ENCODE results near the gene B4GALT5.

B4GALT5 gene

DNA sequence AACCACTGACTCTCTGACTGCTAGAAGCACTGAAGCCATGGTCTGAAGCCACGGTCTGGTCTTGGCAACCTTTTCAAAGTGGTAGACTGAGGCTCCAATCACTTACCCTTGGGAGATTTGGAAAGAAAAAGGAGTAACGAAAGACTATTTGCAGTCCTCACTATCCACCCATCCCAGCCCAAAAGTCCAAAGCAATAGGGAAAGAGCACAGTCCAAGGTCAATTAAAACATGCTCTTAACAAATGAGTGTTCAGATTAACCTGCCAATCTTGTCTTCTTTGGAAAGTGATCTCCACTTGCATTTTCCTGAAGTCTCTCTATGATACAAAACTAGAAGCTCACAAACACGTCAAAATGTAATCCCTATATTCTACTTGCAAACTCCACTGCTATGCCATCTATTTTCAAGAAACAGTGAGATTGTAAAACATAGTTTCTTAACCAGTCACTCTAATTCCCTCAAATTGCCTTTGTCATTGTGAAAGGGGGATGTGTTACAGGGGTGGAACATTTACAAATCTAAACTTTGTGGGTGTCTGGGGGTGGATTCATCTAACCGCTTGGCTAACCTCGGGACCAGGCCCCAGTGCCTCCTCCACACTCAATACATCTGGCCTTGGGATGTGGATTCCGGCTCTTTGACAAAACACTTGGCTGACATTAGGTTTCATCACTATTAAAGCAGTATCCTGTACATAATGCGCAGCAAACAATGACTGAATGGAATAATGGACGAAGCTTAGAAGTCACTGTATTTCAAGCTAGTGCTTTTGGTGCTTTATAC lies 56.4 kb downstream of the B4GALT5 start:
- no peak for DNase-seq (ENCODE audit: low spot score)

DNA sequence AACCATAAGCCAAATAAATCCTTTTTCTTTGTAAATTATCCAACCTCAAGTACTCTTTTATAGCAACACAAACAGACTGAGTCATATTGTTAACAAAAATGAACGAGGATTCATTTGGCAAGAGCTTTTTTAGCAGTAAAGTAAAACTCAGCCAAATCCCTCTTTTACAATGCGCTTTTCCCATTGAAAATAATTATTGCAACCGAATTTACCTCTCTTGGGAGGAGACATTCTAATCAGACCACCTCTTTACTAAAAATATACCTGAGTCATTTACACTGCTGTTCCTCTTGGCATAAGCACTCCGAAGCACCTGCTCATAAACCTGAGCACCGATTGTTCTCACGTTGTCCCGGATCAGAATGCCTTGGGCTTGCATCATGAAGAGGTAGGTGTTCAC lies 57.4 kb downstream of the B4GALT5 start:
- no peak for DNase-seq (ENCODE audit: low spot score)

DNA sequence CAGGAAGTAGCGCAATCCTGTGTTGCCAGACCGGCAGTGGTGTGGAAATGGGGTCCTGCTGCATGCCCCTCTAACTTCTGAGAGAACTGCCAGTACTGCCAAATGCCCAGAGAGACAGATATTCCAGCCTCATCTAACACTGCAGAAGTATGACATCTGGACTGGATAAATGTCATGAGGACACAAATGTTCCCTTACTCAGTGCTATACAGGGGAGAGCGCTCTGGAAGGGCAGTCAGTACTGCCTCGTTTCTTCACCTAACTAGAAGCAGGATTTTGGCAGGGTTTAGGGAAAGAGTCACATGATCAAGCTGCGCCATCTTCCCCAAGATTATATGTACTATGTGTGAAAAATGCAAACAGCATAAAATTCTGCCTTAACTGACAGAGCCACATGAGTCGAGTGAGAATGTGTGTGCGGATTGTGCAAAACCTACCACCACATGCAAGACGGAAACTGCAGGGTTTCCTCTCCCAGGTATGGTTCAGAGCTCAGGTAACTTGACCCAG lies 59.7 kb downstream of the B4GALT5 start:
- DNase-seq (ENCODE audit: low spot score) = no peak

DNA sequence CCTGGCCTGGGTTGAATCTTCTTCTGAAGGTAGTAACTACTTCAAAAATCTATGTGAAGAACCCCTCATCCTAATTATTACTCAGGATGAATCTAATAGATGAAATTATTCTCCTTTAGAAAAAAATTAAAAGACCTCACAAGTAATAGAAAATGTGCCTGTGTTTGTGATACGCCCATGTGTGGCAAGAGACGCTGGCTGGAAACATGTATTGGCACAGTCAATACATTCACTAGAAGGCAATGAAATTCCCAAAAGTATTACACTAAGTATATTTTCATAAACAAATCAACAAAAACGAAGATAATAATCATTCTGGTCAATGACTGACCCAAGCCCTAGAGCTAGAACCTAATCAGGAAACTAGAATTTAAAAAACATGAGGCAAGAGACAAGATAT lies 64.0 kb downstream of the B4GALT5 start:
- no peak for DNase-seq (ENCODE audit: low spot score)

DNA sequence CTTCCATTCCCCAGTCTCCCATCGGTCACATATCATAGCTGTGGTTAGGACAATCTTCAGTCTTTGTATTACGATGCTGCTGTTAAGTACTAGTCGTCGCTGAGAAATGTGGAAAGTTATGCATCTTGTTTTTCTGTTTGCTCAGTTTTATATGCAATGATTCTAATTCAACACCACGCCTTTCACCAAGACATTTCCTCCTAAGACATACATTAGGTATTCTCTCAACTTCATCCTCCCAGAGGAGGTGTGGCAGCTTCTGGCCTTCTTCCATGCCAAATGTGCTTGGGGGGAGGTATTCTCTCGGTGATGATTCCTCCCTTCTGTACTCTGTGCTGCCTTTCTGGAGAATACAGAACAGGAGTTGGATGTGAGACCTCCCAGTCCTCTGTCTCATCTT lies 66.1 kb downstream of the B4GALT5 start:
- DNase-seq (ENCODE audit: low spot score) = no peak

DNA sequence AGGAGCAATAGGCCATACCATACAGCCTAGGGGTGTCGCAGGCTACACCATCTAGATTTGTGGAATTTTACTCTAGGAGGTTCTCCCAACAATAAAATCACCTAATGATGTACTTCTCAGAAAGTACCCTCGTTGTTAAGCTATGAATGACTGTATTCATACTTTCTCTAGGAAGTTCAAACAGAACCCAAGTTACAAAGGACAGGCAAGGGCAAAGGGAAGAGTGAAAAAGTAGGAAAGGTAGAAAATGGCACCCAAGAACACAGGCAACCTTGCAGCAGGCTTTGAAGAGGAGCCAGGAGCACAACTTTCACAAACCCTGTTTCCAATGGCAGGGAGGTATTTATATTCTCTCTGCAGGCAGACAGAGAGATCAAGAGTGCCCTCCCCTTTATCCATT lies 67.2 kb downstream of the B4GALT5 start:
- no peak for DNase-seq (ENCODE audit: low spot score)

DNA sequence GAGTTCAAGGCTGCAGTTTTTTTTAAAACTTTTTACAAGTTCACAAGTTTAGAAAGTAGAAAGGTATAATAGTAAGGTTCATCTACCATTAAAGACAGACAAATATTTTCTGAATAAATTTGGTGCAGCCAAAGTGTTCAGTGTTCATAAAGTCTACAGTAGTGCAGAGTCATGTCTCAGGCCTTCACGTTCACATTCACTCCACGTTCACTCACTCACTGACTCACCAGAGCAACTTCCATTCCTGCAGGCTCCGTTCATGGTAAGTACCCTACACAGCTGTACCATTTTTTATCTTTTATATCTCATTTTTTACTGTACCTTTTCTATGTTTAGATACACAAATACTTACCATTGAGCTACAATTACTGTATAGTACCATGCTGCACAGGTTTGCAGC lies 67.6 kb downstream of the B4GALT5 start:
- DNase-seq (ENCODE audit: low spot score) = no peak

DNA sequence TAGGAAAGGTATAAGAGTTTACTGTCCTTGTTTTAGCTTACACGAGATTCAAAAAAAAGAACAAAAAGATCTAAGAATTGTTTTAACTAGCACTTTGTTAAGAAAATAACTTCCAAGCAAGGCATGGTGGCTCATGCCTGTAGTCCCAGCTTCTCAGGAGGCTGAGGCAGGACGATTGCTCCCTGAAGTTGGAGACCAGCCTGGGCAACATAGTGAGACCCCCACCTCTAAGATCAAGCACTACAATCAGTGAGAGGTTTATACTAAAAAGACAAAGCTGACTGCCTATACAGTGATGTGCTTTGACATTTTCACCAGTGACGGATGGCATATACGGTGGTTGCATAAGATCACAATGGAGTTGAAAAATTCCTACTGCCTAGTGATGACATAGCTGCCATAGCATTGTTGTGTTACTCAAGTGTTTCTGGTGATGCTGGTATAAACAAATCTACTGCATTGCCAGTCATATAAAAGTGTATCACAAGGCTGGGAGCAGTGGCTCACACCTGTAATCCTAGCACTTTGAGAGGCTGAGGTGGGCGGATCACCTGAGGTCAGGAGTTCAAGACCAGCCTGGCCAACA lies 68.6 kb downstream of the B4GALT5 start:
- DNase-seq (ENCODE audit: low spot score) = no peak

DNA sequence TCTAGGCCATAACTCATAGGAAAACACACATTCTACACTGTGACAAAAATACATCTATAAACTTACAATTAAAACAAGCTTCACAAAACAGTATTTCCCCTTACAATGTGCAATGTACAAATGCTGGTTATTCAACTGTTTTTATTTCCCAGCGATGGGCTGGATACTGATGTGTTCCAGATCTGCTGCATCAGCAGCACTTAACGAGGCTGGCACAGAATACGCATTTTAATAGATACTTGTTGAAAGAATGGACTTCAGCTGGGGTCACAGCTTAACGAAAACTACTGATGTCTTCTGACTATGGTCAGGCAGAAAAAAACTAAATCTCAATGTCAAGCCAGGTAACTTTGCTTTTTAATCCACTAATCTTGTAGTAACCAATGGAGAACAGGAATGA lies 70.9 kb downstream of the B4GALT5 start:
- DNase-seq (ENCODE audit: low spot score) = no peak

DNA sequence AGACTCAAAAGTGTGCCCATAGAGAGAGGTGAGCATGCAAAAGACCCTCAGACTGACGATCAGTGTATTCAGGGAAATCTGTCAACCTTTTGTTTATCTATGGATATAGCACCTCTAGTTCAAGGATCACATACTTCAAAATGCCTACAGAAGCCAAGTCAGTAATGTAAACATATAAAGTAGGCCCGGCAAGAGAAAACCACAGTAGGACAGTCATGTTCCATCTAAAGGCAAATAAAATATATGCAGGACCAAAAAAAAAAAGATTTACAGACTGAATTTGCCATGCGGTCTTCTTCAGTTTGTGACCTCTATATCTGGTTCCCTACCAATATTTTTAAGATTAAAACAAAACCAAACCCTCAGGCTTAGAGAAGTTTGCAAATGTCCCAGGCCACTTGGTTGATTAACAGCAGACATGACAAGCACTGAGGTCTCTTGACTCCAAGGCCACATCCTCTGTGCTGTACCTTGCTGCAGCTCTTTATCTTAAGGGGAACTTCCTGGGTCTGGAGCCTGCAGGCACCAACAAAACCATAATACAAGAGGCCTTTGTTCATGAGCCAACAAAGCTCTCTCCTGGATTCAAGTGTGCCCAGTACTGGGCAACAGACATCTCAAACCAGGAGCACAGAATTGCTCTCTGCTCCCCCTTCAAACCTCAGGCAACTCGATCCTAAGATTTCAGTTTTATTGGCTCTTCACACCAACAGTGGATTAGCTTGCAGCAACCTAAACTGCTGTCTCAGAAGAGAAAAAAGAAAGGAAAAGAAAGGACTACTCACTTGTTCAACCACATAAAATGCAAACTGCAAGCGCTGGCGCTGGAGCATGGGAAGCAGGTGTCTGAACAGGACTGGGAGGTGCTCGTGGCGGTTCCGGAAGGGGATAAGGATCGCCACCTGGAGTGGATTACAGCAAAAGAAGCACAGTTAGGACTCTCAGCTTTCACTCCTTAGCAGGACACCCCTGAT lies 71.7 kb downstream of the B4GALT5 start:
- no peak for DNase-seq (ENCODE audit: low spot score)

DNA sequence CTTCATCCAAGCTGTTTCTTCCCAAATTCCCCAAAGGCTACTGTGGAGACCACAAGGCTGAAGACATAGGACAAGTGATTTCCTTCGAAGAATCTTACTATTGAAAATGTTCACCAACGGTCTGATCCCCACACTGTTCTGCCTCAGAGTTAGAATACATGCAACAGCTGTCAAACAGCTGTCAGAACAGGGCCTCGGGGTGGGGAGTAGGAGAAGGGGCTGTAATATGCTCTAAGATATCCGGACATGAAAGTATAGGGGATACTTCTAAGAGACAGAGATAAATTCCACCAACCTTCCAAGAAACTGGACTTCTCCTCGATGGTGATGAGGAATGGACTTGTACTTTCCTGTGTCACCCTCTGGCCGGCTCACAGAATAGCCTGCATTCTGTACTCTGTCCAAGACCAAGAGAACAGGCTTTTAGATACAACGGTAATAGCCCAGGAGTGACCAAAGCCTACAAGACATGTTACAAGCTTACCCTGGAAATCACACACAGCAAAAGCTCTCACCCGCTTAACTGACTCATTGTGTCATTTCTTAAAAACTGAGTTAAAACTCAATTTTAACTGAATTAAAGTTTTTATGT lies 76.5 kb downstream of the B4GALT5 start:
- DNase-seq (ENCODE audit: low spot score) = no peak

DNA sequence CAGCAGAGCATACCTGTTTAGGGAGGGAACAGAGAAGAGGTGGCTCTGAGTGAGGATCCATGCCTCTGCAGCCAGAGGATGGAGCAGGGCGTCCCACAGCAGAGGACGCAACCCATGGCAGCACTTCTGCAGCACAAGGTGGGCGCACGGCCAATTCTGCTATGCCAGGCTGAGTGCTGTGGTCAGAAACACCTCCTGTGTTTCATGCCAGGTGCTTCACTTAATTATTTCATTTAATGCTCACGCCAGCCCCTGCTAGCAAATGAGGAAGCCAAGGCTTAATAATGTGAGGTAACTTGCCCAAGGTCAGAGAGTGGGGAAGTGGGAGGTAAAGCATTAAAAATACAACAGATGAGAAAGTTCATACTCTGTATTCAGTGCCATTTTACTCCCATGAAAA lies 77.2 kb downstream of the B4GALT5 start:
- no peak for DNase-seq (ENCODE audit: low spot score)

DNA sequence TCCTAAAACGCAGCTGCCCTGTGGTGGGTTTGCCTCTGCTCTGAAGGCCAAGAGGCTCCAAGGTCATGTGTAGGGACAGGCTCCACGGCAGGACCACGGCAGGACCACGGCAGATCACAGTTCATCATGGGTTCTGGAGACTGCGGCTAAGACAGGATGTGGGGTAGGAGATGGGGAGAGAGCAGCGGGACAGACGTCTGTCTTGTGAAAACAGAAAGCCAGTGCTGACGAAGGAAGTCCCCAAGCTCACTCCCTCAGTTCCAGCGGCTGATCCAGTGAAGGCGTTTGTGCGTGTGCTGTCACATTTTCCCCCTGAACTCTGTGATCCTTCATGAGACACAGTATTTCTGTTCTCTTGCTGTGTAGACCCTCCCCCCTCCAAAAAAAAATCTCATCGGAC lies 77.8 kb downstream of the B4GALT5 start:
- no peak for DNase-seq (ENCODE audit: low spot score)

DNA sequence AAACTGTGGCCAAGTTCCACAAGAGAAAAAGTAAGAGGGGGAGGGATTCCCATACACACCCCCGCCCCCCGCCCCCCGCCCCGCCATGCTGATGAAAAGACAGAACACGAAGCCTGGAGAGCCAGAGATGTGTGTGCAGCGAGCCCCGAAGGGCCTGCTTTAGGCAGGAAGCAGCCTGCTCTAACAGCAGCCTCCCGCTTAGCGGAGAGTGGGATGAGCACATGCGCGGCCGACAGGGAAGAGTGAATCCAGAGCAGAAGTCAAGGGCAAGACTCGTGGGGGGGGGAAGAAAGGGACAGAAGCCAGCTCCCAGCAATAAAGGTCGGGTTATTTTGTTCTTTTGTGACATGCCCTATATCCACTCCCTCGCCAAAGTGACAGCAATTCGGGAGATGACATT lies 78.5 kb downstream of the B4GALT5 start:
- no peak for DNase-seq (ENCODE audit: low spot score)

DNA sequence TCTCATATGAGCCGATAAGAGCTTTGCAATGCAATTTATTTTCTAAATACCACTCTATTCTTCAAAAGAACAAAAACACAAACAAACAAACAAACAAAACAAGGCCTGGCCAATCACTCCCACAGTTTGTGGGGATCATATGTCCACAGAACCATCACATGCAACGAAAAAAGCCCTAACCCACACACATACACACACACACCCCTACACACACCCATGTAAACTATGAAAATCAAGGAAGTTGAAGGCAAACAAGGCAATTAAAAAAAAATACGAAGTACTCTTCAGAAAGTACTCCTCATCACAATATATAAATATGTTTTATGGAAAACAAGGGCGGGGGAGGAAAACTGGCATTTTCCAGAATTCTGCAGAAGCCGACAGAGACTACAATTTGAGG lies 79.6 kb downstream of the B4GALT5 start:
- DNase-seq (ENCODE audit: low spot score) = no peak

DNA sequence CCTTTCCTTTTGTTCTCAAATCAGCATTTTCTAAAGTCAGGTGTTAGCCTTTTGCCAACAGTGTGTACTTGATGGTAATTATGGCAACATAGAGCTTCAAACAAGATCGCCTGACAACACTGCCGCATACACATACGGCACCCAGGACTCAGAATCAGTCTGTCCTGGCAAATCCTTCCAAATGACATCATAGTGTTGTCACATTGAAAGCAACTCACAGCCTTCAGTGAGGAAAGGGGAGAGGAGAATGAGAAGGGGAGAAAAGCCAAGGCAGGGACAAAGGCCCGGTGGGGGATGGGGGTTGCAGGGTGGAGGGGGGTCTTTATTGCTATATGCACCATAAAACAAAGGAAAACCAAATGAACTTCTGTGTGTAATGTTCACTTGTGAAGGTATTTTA lies 80.0 kb downstream of the B4GALT5 start:
- no peak for DNase-seq (ENCODE audit: low spot score)

DNA sequence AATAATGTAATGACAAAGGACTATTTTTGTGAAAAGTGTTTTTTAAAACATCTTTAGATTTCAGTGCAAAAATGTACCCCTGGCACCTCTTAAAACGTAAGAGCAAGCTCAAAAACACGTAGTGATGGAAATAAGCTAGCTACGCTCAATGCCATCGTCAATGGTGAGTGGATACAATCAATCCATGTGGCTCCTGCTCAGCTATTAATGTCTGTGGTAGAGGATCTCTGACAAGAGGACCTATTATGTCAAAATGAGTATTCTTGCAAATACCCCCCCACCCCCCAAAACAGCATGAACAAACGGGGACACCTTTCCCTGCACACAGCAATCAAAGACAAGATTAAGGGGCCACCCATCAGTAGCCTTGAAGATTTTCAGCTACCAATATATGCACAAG lies 80.7 kb downstream of the B4GALT5 start:
- no peak for DNase-seq (ENCODE audit: low spot score)

DNA sequence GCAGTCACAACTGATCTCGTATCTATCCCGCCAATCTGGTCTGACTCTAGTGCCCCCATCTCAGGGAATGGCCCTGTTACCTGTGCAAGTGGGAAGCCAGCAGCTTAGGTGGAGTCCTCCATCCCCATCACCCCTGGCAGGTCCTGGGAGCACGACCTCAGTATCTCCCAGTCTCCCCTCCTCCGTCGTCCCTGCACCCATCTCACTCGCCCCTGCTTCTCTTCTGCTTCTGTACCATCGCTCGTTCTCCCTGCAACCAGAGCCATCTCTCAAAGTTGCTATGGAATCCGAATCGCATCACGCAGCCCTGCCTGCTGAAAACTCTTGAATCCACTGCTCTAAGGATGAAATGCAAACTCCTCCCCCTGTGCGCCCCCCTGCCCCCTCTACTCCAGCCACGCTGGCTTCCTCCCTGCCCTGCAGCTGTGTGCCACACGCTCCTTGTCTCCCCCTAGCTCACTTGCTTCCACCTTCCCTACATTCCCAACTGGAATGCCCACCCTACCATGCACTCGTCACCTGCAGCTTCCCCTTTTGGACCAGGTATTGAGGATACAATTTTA lies 81.7 kb downstream of the B4GALT5 start:
- DNase-seq (ENCODE audit: low spot score) = no peak

DNA sequence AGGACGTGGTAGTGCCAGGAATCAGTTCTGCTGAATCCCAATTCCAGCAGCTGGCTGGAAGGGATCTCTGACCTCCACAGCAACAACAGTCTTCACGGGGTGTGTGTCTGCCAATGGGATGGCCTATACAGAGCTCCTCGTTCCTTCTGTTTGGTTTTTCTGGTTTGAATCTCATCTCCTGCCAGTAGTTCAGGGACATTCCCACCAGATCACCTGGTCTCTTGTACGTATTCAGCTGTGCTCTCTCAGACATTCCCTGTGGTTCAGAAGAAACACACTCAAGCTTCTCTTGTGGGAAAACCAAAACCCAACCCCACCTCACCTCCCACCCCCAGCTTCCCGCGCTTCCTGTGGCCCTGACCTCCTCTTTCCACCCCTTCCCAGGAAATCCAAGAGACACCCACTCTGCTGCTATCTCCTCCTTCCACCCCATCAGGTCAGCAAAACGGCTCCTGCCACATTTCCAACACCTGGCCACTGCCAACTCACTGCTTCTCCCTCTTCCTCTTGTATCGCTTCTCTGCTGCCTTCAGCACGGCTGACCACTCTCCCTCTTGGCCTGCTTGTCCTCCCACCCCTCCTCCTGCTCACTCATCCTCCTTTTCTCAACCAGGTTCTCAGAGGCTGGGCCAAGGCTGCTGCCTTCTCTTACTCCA lies 82.5 kb downstream of the B4GALT5 start:
- no peak for DNase-seq (ENCODE audit: low spot score)

DNA sequence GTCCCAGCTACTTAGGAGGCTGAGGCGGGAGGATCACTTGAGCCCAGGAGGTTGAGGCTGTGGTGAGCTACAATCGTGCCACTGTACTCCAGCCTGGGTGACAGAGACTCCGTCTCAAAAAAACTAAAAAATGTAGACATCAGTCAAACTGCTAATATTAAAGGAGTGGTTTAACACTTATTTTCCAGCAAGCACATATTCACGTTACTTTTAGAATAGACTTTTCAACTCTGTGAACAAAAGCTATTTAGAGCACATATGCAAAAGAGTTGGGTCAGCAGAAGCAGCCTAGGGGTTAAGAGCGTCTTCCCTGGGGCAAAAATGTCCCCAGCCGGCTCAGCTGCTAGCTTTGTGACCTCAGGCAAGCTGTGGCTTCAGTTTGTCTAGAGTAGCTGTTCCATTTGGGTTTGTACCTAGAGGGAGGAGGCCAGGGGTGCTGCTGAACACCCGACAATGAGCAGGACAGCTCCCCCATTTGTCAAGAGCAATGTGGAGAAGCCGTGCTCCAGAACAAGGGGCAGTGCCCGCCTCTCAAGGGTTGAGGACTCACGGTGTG lies 83.2 kb downstream of the B4GALT5 start:
- no peak for DNase-seq (ENCODE audit: low spot score)

DNA sequence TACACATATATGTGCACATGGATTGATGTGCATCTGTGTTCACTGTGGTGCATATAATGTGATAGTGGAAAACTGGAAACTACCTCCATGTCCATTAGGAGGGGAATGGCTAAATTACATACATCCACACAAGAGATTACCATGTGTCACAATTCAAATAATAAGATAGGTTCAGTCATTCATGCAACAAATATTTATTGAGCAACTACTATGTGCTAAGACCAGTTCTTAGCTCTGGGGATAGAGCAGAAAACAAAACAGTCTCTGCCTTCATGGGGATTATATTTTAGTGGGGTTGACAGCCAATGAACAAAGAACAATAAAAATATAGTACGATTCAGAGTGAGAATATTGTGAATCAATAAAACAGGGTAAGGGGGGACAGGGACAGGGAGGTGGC lies 84.1 kb downstream of the B4GALT5 start:
- no peak for DNase-seq (ENCODE audit: low spot score)
